Epithelial cell of esophagus (primary cell): ENCODE data around the gene FUS.

Source experiments
- DNase-seq: peaks from one replicate; pipeline ENCODE4 v3.0.0; 2010; ENCODE audit warnings: low read depth
- H3K4me3 ChIP-seq: 2 replicates; pipeline ENCODE4 v1.5.1; 2011; ENCODE audit warnings: mild to moderate bottlenecking, low read length, control low read depth
- TF ChIP-seq, protein P1 (sequence below): IDR thresholded peaks from 2 replicates; pipeline ENCODE4 v1.5.1; 2011; ENCODE audit warnings: low read depth, mild to moderate bottlenecking, low read length, control low read depth, inconsistent platforms; ENCODE audit not compliant: insufficient read depth; ENCODE audit errors: missing control alignments

Gene FUS

GRCh38 chr16:31221357-31222160 is 41.6 kb downstream of the FUS start:
- TF ChIP-seq, protein P1, sequence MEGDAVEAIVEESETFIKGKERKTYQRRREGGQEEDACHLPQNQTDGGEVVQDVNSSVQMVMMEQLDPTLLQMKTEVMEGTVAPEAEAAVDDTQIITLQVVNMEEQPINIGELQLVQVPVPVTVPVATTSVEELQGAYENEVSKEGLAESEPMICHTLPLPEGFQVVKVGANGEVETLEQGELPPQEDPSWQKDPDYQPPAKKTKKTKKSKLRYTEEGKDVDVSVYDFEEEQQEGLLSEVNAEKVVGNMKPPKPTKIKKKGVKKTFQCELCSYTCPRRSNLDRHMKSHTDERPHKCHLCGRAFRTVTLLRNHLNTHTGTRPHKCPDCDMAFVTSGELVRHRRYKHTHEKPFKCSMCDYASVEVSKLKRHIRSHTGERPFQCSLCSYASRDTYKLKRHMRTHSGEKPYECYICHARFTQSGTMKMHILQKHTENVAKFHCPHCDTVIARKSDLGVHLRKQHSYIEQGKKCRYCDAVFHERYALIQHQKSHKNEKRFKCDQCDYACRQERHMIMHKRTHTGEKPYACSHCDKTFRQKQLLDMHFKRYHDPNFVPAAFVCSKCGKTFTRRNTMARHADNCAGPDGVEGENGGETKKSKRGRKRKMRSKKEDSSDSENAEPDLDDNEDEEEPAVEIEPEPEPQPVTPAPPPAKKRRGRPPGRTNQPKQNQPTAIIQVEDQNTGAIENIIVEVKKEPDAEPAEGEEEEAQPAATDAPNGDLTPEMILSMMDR, result no peak
- no peak overlapping the region for H3K4me3 ChIP-seq
- no peak for DNase-seq

GRCh38 chr16:31223044-31223443 is 43.1 kb downstream of the FUS start:
- no peak overlapping the region for H3K4me3 ChIP-seq
- no peak for DNase-seq
- TF ChIP-seq, protein P1, result no peak

DNA sequence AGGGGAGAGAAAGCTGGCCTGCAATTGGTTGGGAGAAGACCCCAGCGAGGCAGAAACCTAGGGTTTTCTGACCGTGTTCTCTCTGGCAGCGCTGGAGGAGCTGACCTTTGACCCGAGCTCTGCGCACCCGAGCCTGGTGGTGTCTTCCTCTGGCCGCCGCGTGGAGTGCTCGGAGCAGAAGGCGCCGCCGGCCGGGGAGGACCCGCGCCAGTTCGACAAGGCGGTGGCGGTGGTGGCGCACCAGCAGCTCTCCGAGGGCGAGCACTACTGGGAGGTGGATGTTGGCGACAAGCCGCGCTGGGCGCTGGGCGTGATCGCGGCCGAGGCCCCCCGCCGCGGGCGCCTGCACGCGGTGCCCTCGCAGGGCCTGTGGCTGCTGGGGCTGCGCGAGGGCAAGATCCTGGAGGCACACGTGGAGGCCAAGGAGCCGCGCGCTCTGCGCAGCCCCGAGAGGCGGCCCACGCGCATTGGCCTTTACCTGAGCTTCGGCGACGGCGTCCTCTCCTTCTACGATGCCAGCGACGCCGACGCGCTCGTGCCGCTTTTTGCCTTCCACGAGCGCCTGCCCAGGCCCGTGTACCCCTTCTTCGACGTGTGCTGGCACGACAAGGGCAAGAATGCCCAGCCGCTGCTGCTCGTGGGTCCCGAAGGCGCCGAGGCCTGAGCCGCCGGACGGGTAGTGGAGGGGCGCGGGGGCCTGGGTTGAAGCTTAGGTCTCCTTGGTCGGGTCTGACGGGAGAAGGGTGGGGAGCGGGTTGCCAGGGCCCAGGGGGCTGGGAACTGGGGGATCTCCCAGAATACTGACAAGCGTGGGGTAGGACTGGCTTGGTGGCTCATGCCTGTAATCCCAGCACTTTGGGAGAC is 44.4 kb downstream of the FUS start:
- DNase-seq, result no peak
- H3K4me3 ChIP-seq, result no peak overlapping the region
- TF ChIP-seq, protein P1, result no peak

- DNase-seq, result no peak
- TF ChIP-seq, protein P1, result no peak
- no peak overlapping the region for H3K4me3 ChIP-seq
Measured at GRCh38 chr16:31225193-31225592, 45.3 kb downstream of the FUS start.

GRCh38 chr16:31228206-31228605 is 48.3 kb downstream of the FUS start:
- TF ChIP-seq, protein P1, result no peak
- no peak for DNase-seq
- no peak overlapping the region for H3K4me3 ChIP-seq

GRCh38 chr16:31229501-31229900 is 49.6 kb downstream of the FUS start:
- no peak for DNase-seq
- TF ChIP-seq, protein P1, result no peak
- H3K4me3 ChIP-seq, result no peak overlapping the region
